ENCODE data around the gene FARS2.

Gene FARS2

DNA sequence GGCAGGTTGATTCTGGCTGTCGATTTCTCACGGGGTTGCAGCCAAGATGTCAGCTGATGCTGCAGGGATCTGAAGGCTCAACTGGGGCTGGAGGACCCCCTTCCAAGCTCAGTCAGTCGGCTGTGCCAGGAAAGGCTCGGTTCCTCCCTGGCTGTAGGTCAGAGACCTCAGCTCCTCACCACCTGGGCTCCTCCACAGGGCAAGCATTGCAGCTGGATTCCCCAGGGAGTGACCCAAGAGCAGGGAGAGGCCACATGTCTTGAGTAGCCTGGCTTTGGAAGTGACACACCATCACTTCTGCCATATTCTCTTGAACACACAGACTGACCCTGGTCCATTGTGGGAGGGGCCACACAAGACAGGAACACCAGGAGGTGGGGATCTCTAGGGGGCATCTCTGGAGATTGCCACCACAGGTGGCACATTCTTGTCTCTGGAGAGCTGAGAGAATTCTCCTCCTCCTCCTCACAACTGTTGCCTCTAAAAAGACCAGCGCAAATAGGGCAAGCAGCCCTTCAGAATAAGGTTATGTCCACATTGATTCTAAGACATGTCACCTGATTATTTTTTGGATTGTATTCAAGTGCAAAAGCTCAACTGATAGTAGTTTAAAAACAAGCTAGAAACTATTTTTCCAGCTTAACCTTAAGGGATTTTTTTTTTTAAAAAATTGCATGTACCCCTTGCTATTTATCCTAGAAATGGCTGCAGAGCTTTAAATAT, 474.9 kb downstream of the FARS2 start:
- DNase-seq (ENCODE audit: insufficient read length, low spot score) (no peak), FAIRE-seq (no peak)

GRCh38 chr6:5737460-5737859, 476.1 kb downstream of the FARS2 start:
- DNase-seq (ENCODE audit: insufficient read length, low spot score) (no peak), FAIRE-seq (no peak)

DNA sequence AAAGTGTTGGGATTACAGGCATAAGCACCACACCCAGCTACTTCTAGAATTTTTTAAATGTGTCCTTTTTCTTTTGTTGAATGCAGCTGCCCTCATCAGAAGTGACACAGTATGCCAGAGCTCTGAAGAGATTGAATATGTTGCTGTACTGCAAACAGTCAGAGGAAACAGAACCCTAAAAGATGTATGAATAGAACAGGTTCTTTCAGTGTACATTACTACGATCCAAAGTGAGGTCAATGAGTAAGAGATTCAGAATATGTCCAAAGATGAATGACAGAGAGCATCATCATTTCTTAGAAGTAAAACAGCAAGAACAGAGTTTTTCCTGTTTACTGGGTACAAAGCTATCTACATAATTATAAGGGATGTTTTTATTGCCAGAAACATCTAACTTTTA, 476.9 kb downstream of the FARS2 start:
- no peak for DNase-seq (ENCODE audit: insufficient read length, low spot score)
- no peak for FAIRE-seq

GRCh38 chr6:5744497-5744896, 483.2 kb downstream of the FARS2 start:
- DNase-seq (ENCODE audit: insufficient read length, low spot score) (no peak), FAIRE-seq (no peak)

DNA sequence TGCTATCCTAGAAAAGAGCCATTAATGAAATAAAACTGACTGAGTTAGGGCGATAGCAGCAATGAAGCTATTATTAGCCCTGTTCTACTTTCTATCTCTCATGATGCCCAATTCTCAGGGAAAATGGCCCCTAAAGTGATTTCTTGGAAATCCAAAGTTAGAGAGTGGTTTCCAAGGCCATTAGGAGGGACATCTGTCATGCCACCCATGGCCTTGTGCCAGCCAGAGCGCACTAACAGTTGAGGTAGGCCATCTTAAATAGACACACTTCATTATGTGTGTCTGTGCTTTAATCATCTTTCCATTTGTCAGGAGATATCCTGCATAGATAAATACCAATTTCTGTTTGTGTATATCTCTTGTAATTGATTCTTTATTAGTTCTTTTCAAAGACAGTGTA, 483.8 kb downstream of the FARS2 start:
- no peak for DNase-seq (ENCODE audit: insufficient read length, low spot score)
- FAIRE-seq, result no peak

DNA sequence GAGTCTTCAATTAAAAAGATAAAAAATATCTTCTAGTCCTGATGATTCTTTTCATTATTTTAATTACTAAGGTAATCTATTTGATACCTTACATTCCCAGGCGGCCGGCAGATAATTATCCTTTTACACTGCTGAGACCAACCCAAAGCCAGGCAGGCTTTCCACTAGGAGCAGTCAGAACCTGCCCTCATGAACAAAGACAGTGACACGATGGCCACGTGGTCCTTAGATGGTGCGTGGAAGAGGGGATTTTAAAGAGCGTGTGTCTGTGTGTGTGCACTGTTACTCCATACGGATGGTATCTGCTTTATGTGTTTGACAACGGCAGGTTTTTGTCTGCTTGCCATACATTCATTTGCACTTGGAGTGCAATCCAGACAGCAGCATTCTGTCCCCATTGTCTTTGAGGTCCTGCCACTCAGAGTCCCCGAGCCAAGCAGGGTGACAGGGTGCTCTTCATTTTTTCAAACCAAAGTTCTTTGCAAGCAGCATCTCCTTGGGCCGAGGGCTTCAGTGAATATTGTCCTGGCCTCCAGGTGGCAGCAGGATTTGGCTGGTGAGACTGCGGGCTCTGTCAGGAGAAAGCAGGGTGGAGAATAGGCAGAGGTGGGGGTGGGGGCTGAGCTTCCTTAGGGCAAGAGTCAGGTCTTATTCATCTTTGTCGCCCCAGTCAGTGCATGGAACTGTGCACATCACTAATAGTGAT, 484.9 kb downstream of the FARS2 start:
- FAIRE-seq, result no peak

DNA sequence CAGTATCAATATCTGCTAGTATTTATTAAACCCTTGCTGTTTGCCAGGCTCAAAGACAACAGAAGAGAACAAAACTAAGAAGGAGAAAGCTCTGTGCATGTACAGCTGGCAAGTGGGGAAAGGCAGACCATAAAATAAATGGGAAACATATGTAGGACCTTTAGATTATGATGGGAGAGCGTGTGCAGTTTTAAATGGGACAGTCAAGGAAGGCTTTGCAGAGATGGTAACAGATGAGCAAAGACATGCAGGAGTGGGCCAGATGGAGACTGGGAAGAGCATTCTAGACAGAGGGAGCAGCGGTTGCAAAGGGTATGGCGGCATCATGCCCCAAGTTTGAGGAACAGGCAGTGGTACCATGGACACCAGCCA, 485.4 kb downstream of the FARS2 start:
- no peak for FAIRE-seq
- no peak for DNase-seq (ENCODE audit: insufficient read length, low spot score)

More for the DNA sequence above, 484.9 kb downstream of the FARS2 start:
- no peak for DNase-seq (ENCODE audit: insufficient read length, low spot score)

- no peak for FAIRE-seq
- no peak for DNase-seq (ENCODE audit: insufficient read length, low spot score)
Measured at GRCh38 chr6:5747379-5747778, 486.1 kb downstream of the FARS2 start.

DNA sequence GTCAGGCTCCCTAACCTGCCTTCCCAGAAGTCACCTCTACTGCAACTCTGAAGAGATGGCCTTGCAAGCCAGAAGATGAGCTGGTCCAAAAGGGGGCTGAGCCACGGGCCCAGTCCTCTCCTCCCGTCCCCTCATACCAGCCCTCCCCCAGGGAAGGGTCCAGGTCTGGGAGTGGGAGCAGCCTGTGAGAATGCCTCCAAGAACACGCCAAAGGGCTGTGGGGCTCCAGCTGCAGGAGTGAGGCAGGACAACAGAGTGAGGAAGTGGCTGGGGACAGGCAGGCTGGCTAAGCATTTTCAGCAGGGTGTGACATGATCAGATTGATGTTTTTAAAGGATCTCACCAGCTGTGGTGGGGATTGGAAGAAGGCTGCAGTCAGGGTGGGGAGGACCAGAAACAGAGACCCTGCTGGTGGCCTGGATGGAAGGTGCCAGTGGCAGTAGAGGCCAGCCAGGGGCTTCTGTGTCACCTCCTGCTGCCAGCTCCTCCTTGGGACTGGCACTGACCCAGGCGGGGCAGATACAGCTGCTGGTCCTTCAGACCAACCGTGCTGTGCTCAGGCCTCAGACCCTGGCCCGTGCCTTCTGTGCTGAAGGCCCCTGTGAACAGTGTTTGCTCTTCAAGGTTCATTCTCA, 487.8 kb downstream of the FARS2 start:
- FAIRE-seq, result no peak
- no peak for DNase-seq (ENCODE audit: insufficient read length, low spot score)

DNA sequence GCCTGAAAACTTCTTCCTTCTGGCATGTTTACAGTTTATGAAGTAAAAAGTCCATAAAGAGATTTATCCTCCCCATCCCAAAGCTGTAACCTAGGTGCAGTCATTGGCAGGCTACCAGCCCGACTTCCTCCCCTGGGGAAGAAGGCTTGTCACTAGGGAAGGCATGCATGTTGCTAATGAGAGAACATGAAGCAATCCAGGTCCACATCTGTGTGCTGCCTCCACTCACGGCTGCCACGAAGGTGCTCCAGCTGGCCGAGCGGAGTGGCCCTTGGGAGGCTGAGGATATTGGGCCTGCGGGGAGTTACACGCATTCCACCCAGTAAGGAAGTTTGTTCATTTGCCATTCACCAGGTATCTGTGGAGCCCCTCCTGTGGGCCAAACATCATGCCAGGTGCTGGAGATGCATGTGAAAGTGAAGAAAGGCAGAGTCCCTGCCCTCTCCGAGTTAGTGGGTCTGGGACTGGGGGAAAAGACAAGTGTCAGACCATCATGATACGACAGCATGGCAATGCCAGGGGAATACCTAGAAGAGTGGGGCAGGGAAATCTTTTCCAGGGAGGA, 488.4 kb downstream of the FARS2 start:
- DNase-seq (ENCODE audit: insufficient read length, low spot score) (no peak), FAIRE-seq (no peak)

DNA sequence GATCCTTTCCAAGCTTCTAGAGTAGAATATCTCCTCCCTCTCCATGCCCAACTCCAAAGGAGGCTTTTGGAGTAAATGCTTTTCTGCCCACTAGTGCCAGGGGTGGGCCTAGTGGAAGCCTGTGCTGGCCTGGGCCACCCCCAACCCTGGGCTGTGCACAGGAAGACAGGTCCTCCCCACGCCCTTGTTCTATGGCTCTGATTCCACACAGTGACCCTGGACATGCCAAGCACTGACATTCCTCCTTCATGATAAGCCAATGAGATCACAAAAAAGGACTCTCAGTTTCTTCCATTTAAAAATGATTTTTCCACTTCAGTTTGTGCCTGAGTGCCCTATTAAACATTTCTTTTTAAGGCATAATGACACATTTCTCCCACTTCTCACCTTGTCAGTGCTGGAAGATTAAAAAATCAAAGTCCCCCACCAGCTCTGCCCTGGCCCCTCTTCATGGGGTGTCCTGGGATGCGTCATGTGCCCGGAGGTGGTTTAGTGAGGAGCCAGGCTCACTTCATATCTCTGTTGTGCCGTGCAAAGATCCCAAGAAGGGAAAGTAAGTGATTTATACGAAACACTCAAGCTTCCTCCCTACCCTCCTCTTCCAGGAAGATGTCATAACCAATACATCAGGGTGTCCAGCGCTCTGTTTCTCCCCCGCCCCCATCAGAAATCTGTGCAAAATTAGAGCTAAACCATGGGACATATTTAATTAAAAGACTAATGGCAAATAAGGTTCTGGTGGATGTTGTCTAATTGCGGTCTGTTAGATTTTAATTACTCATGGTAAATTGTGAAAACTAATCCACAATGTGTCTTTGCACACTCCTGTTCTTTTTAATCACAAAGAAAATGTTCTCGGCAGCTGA, 490.4 kb downstream of the FARS2 start:
- FAIRE-seq (no peak), DNase-seq (ENCODE audit: insufficient read length, low spot score) (no peak)

- DNase-seq (ENCODE audit: insufficient read length, low spot score) (no peak), FAIRE-seq (no peak)
Measured at GRCh38 chr6:5752391-5752680, 491.0 kb downstream of the FARS2 start.

- no peak for FAIRE-seq
- no peak for DNase-seq (ENCODE audit: insufficient read length, low spot score)
Measured at GRCh38 chr6:5753209-5753608, 491.9 kb downstream of the FARS2 start.

DNA sequence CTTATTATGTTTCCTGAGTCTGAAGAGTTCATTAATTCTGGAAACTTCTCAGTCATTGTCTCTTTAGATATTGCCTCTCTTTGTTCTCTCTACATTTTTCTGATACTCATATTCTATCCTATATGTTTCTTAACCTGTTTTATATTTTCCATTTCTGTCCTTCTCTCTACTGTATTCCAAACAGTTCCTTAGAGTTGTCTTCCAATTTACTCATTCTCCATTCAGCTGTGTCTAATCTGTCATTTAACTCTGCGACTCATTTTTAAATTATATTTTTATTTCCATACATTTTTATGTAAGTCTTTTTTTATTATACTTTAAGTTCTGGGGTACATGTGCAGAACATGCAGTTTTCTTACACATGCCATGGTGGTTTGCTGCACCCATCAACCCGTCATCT, 493.6 kb downstream of the FARS2 start:
- DNase-seq (ENCODE audit: insufficient read length, low spot score) (no peak), FAIRE-seq (no peak)

GRCh38 chr6:5759571-5759970, 498.3 kb downstream of the FARS2 start:
- FAIRE-seq, result no peak
- DNase-seq (ENCODE audit: insufficient read length, low spot score), result no peak

- no peak for FAIRE-seq
- DNase-seq (ENCODE audit: insufficient read length, low spot score), result no peak
Measured at GRCh38 chr6:5761370-5761769, 500.1 kb downstream of the FARS2 start.

DNA sequence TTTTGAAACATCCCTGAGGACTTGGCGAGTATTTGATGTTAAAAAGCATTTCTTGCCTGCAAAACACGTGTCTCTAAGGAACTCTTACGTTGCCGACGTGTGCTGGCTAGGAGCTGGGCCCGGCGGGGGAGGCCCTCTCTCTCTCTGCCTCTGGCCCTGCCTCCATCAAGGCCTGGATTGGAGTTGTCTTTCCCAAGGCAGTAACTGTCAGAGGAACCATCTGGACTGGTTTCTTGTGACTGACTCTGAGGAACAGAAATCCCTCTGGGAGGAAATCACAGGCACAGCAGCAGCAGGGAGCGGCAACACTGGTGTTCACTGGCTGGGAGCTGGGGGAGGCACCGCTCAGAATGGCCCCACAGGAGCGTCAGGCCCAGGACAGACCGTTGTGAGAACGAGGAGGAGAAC, 501.3 kb downstream of the FARS2 start:
- FAIRE-seq, result no peak
- DNase-seq (ENCODE audit: insufficient read length, low spot score), result no peak

DNA sequence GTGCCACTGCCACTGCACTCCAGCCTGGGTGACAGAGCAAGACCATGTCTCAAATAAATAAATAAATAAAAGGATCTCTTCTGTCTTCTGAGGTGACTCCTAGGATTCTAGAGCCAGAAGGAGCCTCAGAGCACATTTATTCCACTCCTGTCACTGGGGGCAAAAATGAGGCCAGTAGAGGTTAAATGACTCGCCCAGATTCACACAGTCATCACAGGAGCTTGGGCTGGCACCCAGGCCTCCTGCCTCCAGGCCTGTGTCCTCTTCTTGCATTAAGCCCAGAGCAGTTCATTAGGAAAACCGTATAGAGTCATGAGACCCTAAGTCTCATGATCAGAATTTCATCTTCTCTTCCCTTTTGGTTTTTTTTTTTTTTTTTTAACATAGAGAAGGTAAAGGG, 502.1 kb downstream of the FARS2 start:
- FAIRE-seq (no peak), DNase-seq (ENCODE audit: insufficient read length, low spot score) (no peak)

- no peak for FAIRE-seq
- DNase-seq (ENCODE audit: insufficient read length, low spot score), result no peak
Measured at GRCh38 chr6:5763871-5764270, 502.6 kb downstream of the FARS2 start.

DNA sequence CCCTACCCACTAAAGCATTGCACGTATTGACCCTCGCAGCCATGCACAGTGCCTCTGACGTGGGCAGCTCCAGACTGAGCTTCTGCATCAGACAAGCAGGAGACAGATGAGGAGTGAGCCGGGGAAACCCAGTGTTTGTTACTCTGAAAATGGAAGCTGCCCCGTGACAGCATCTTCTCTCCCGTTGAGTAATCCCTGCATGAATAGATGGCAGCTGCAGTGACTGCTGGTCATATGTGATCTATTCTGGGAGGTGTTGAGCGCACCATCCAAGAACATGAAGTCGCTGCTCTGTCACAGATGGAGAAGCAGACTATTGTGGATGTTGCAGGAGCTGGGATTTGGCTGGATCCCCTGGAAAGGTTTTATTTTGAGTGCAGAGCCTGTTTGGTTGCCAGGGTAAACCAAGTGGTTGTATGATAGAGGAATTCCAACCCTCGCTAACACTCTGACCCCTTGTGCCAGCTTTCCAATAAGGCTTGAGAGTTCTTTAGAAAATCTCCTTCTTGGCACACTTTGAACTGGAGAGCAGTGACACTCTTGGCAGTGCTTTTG, 503.2 kb downstream of the FARS2 start:
- no peak for FAIRE-seq
- no peak for DNase-seq (ENCODE audit: insufficient read length, low spot score)
